Dedifferentiated amniotic fluid mesenchymal stem cell (primary cell): Measurements from ENCODE around the gene GAP43.
A peak's percentile ranks its signal among the peaks of the same experiment; 100 is the strongest.

Experiments
- DNase-seq: peaks from one replicate; pipeline ENCODE4 v3.0.0-alpha.2; 2016; ENCODE audit errors: extremely low spot score

The GAP43 gene

GRCh38 chr3:115623044-115623868 lies at the start of gene GAP43:
Gene GAP43, plus strand, starts transcription at chr3:115623510. Its CDS starts 180 bp downstream, at chr3:115623690.
- DNase-seq, result peak; percentile 82

GRCh38 chr3:115576325-115576875 lies 46.9 kb upstream of the GAP43 start:
- DNase-seq, result no peak

GRCh38 chr3:115577000-115577399 lies 46.3 kb upstream of the GAP43 start:
- no peak for DNase-seq

- DNase-seq, result no peak
Measured at GRCh38 chr3:115578331-115578730, 45.0 kb upstream of the GAP43 start.

GRCh38 chr3:115580566-115580965 lies 42.7 kb upstream of the GAP43 start:
- DNase-seq, result no peak

- peak; percentile 40 for DNase-seq
Measured at GRCh38 chr3:115581362-115582135, 41.8 kb upstream of the GAP43 start.

GRCh38 chr3:115588201-115589115 lies 34.9 kb upstream of the GAP43 start:
- no peak for DNase-seq

- DNase-seq, result peak; percentile 62
Measured at GRCh38 chr3:115590873-115591272, 32.4 kb upstream of the GAP43 start.

- no peak for DNase-seq
Measured at GRCh38 chr3:115595611-115596275, 27.6 kb upstream of the GAP43 start.

- DNase-seq, result no peak
Measured at GRCh38 chr3:115598216-115598615, 25.1 kb upstream of the GAP43 start.

GRCh38 chr3:115602194-115602593 lies 21.1 kb upstream of the GAP43 start:
- no peak for DNase-seq

- DNase-seq, result no peak
Measured at GRCh38 chr3:115611630-115612029, 11.7 kb upstream of the GAP43 start.

- DNase-seq, result no peak
Measured at GRCh38 chr3:115615001-115615814, 8.1 kb upstream of the GAP43 start.

- no peak for DNase-seq
Measured at GRCh38 chr3:115616461-115616860, 6.8 kb upstream of the GAP43 start.

- no peak for DNase-seq
Measured at GRCh38 chr3:115617591-115617990, 5.7 kb upstream of the GAP43 start.

GRCh38 chr3:115624029-115624741 lies 875 bp downstream of the GAP43 start:
- no peak for DNase-seq

- DNase-seq, result no peak
Measured at GRCh38 chr3:115624901-115625300, 1.6 kb downstream of the GAP43 start.

- no peak for DNase-seq
Measured at GRCh38 chr3:115626006-115626409, 2.7 kb downstream of the GAP43 start.

- no peak for DNase-seq
Measured at GRCh38 chr3:115626721-115627120, 3.4 kb downstream of the GAP43 start.
